HL-60 (cell line): ENCODE data around the gene SOX5.
A peak's percentile ranks its signal among the peaks of the same experiment; 100 is the strongest.
"Not testable (repeated sequence)": the region's sequence is repeated elsewhere in the genome, so short reads cannot be mapped to it uniquely, and the experiment has no call there.

Source experiments
- DNase-seq, 2 experiments: peaks; one replicate each; pipeline ENCODE4 v3.0.0-alpha.2; 2010 to 2020; ENCODE audit warnings: low read depth in 1 of 2, low spot score in 1 of 2
- H3K27ac ChIP-seq: fragments of 250-450 bp; sonication (Bioruptor Pico); replicated peaks from 2 replicates; pipeline ENCODE4 v1.5.1; 2020; ENCODE audit warnings: mild to moderate bottlenecking, moderate library complexity
- H3K27me3 ChIP-seq: fragments of 250-450 bp; sonication (Bioruptor Pico); 2 replicates; pipeline ENCODE4 v1.5.1; 2021; ENCODE audit warnings: mild to moderate bottlenecking, moderate library complexity; ENCODE audit not compliant: insufficient read depth, poor library complexity, severe bottlenecking
- H3K4me3 ChIP-seq: replicated peaks from 2 replicates; pipeline ENCODE4 v1.5.1; 2011; ENCODE audit warnings: mild to moderate bottlenecking, control low read depth, low read length; ENCODE audit not compliant: insufficient read depth
- CTCF ChIP-seq: IDR thresholded peaks from one replicate; pipeline ENCODE4 v1.5.1; 2011; ENCODE audit warnings: low read length, control low read depth, inconsistent platforms; ENCODE audit not compliant: insufficient read depth
- GABPA ChIP-seq: IDR thresholded peaks from 2 replicates; pipeline ENCODE4 v1.6.1; 2012; ENCODE audit warnings: low read depth
- POLR2AphosphoS5 ChIP-seq: IDR thresholded peaks from 2 replicates; pipeline ENCODE4 v1.6.1; 2012; ENCODE audit warnings: low read depth
- REST ChIP-seq: IDR thresholded peaks from 2 replicates; pipeline ENCODE4 v1.6.1; 2012; ENCODE audit warnings: low read depth; ENCODE audit not compliant: insufficient replicate concordance
- SPI1 ChIP-seq: IDR thresholded peaks from 2 replicates; pipeline ENCODE4 v1.6.1; 2012; ENCODE audit warnings: low read depth, mild to moderate bottlenecking, borderline replicate concordance

SOX5 gene

DNA sequence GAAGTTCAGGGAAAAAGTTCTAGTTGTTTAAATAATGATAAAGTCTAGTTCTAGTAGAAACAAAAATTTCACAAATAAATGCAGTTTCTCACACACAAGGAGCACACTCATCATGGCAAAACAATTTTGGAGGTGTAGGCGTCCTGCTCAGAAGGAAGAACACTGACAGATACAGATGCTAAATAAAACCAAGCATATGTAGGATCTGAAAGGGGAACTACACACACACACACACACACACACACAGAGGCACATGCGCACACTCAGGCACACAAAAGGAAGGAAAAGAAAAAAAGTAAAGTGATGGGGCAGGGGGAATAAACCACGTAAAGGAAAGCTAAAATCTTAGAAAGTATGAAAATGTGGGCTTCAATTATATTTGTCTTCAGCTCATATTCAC, 117.7 kb downstream of the SOX5 start:
- peak; percentile 3; the same call in 1 of the 2 replicates for TF ChIP-seq SPI1
- no peak for TF ChIP-seq REST
- Histone ChIP-seq H3K27me3 (no peaks in the 10 kb centered on the region), H3K27ac (no peak overlapping the region), H3K4me3 (no peak overlapping the region)
- DNase-seq = peak in 1 of 2 experiments; percentile 0

DNA sequence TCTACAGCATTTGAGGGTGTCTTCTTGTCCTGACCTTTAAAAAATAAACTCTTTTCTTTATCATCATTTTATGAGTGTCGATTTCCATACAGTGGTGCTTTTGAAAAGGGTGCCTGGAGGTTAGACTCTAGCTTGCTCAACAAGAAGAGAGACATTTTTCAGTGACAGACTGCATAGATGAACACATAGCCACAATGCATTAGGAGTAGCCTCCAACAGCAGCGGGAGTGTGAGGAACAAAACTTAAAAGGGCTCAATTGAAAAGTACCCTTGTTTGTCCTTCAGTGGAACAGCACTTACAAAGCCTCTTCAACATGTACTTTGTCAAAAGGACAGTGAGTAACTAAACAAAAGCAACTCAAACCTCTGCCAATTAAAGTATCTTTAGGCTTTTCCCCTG, 119.3 kb downstream of the SOX5 start:
- no peak for DNase-seq
- TF ChIP-seq POLR2AphosphoS5 (no peak), GABPA (no peak)
- Histone ChIP-seq H3K27ac (no peak overlapping the region), H3K27me3 (no peaks in the 10 kb centered on the region), H3K4me3 (no peak overlapping the region)

DNA sequence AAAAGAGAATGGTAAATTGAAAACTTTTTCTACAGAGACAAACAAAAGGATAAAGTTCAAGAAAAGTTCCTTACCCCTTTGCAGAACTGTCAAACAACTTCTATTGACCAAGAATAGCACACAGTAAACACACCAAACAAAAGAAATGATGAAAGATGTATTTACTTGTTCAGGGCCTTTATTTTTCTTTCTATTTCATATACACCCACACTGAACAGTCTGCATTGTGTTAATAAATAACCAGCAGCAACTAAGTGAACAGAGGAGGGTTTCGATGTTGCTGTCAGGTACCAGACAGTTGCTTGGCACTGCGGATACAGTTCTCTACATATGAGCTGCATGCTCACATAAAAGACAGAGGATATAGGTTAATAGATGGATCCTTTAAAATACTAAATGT, 122.1 kb downstream of the SOX5 start:
- TF ChIP-seq REST (no peak), CTCF (no peak), GABPA (no peak), SPI1 (no peak), POLR2AphosphoS5 (no peak)
- no peak for DNase-seq
- Histone ChIP-seq H3K4me3 (no peak overlapping the region), H3K27ac (no peak overlapping the region), H3K27me3 (no peaks in the 10 kb centered on the region)

DNA sequence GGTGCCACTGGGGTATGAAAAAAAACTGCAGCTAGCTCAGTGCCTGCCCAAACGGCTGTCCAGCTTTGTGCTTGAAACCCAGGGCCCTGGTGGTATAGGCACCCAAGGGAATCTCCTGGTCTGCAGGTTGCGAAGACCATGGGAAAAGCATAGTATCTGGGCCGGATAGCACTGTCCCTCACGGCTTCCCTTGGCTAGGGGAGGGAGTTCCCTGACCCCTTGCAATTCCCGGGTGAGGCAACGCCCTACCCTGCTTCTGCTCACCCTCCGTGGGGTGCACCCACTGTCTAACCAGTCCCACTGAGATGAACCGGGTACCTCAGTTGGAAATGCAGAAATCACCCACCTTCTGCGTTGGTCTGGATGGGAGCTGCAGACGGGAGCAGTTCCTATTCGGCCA, 124.3 kb downstream of the SOX5 start:
- not testable (repeated sequence) for H3K27me3 ChIP-seq, DNase-seq, H3K27ac ChIP-seq, H3K4me3 ChIP-seq

DNA sequence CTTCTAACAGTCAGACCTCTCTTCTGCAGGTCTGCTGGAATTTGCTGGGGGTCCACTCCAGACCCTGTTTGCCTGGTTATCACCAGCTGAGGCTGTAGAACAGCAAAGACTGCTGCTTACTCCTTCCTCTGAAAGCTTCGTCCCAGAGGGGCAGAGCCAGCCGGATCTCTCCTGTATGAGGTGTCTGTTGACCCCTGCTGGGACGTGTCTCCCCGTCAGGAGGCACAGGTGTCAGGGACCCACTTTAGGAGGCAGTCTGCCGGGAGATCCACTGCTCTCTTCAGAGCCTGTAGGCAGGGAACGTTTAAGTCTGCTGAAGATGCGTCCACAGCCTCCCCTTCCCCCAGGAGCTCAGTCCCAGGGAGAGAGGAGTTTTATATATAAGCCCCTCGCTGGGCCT, 125.1 kb downstream of the SOX5 start:
- TF ChIP-seq POLR2AphosphoS5 (no peak), SPI1 (no peak), CTCF (no peak), GABPA (no peak), REST (no peak)
- Histone ChIP-seq H3K27me3 (no peaks in the 10 kb centered on the region), H3K27ac (no peak overlapping the region), H3K4me3 (no peak overlapping the region)
- DNase-seq = no peak

- DNase-seq, H3K4me3 ChIP-seq, H3K27ac ChIP-seq, H3K27me3 ChIP-seq: not testable (repeated sequence)
Observed at GRCh38 chr12:23822883-23823282, 126.6 kb downstream of the SOX5 start.
